PC-3 (cell line): ENCODE results near the gene AGER. TPM values are rescaled to one million over a fixed set of nuclear protein-coding genes. Genes with fewer than 3 reads are reported as not detected.
"Not testable (repeated sequence)": the region's sequence is repeated elsewhere in the genome, so short reads cannot be mapped to it uniquely, and the experiment has no call there.

Experiments used
- ATAC-seq: fragments of 200-7000 bp; cut with Tn5 transposase; 2 replicates; pipeline ENCODE4 v1.9.1; 2020; ENCODE audit warnings: mild to moderate bottlenecking, moderate library complexity
- BruUV-seq: library from RNA; stranded (reverse); fragments of 400-500 nt; replicated peaks from 2 replicates; lab custom pipeline; 2021; lab: Mats Ljungman, UMichigan
- CTCF ChIA-PET: fragments of 300-600 bp; sonication (Branson Sonifier 250); formaldehyde crosslinking; loops from one replicate; lab custom pipeline; 2022; ENCODE audit warnings: antibody characterized with exemption; lab: Charles Lee
- POLR2A ChIA-PET: fragments of 300-600 bp; sonication (Branson Sonifier 250); formaldehyde crosslinking; loops from one replicate; lab custom pipeline; 2022; ENCODE audit warnings: antibody characterized with exemption; ENCODE audit not compliant: unreplicated experiment; lab: Charles Lee
- DNase-seq: peaks from one replicate; pipeline ENCODE4 v3.0.0-alpha.2; 2015
- H2AFZ ChIP-seq: fragments of 300-600 bp; sonication (generic); 2 replicates; pipeline ENCODE4 v1.6.0; 2016; ENCODE audit warnings: antibody characterized with exemption, low read length
- H3F3A ChIP-seq: fragments of 300-600 bp; sonication (generic); one replicate; pipeline ENCODE4 v1.6.0; 2017; ENCODE audit warnings: antibody characterized with exemption, low read length, control low read depth, mild to moderate bottlenecking; ENCODE audit not compliant: unreplicated experiment
- H3K27ac ChIP-seq: fragments of 300-600 bp; sonication (generic); 2 replicates; pipeline ENCODE4 v1.5.1; 2016; ENCODE audit warnings: mild to moderate bottlenecking, low read length
- H3K27me3 ChIP-seq: fragments of 300-600 bp; sonication (generic); 2 replicates; pipeline ENCODE4 v1.6.1; 2016; ENCODE audit warnings: low read length, mixed read lengths
- H3K36me3 ChIP-seq: fragments of 300-600 bp; sonication (generic); 2 replicates; pipeline ENCODE4 v1.6.1; 2016; ENCODE audit warnings: low read depth, mixed run types, low read length, mixed read lengths
- H3K4me1 ChIP-seq: fragments of 300-600 bp; sonication (generic); 2 replicates; pipeline ENCODE4 v1.5.1; 2016; ENCODE audit warnings: low read length; ENCODE audit not compliant: insufficient read depth
- H3K4me2 ChIP-seq: fragments of 300-600 bp; sonication (generic); 2 replicates; pipeline ENCODE4 v1.6.0; 2016; ENCODE audit warnings: low read length
- H3K4me3 ChIP-seq: fragments of 300-600 bp; sonication (generic); 2 replicates; pipeline ENCODE4 v1.5.1; 2016; ENCODE audit warnings: mild to moderate bottlenecking, low read length, mixed read lengths
- H3K79me2 ChIP-seq: fragments of 300-600 bp; sonication (generic); 2 replicates; pipeline ENCODE4 v1.6.1; 2017; ENCODE audit warnings: low read length, mixed read lengths
- H3K9ac ChIP-seq: fragments of 300-600 bp; sonication (generic); 2 replicates; pipeline ENCODE4 v1.6.0; 2016; ENCODE audit warnings: mild to moderate bottlenecking, low read length
- H3K9me2 ChIP-seq: fragments of 300-600 bp; sonication (generic); replicated peaks from 2 replicates; pipeline ENCODE4 v1.6.1; 2016; ENCODE audit warnings: mixed run types, low read length, mixed read lengths
- H3K9me3 ChIP-seq: fragments of 300-600 bp; sonication (generic); 2 replicates; pipeline ENCODE4 v1.6.1; 2016; ENCODE audit warnings: low read length, mixed read lengths
- H4K20me1 ChIP-seq: fragments of 300-600 bp; sonication (generic); 2 replicates; pipeline ENCODE4 v1.6.1; 2016; ENCODE audit warnings: low read length, mixed read lengths
- CTCF ChIP-seq: fragments of 300-600 bp; sonication (generic); conservative IDR thresholded peaks from 2 replicates; pipeline ENCODE4 v1.5.1; 2017; ENCODE audit warnings: antibody characterized with exemption, low read depth, mild to moderate bottlenecking, low read length
- EZH2 ChIP-seq: fragments of 300-600 bp; sonication (generic); IDR thresholded peaks from one replicate; pipeline ENCODE4 v1.6.1; 2017; ENCODE audit warnings: antibody characterized with exemption, mild to moderate bottlenecking, low read length; ENCODE audit not compliant: unreplicated experiment
- EZH2phosphoT487 ChIP-seq: fragments of 300-600 bp; sonication (generic); IDR thresholded peaks from 2 replicates; pipeline ENCODE4 v1.6.1; 2018; ENCODE audit warnings: mild to moderate bottlenecking, antibody characterized with exemption, low read length, borderline replicate concordance
- intact Hi-C: fragments of 100-400 bp; cut with micrococcal nuclease; formaldehyde crosslinking; loops from 2 replicates; pipeline ENCODE4 v1.9.0; 2023
- total RNA-seq: library from RNA; depleted of rRNA; stranded (reverse); fragments of >200 nt; gene quantifications from 2 replicates; pipeline ENCODE4 v1.2.3, GENCODE V29; 2014

AGER gene
- total RNA-seq, 1 experiment from 2014 or later, result 2.0 TPM

DNA sequence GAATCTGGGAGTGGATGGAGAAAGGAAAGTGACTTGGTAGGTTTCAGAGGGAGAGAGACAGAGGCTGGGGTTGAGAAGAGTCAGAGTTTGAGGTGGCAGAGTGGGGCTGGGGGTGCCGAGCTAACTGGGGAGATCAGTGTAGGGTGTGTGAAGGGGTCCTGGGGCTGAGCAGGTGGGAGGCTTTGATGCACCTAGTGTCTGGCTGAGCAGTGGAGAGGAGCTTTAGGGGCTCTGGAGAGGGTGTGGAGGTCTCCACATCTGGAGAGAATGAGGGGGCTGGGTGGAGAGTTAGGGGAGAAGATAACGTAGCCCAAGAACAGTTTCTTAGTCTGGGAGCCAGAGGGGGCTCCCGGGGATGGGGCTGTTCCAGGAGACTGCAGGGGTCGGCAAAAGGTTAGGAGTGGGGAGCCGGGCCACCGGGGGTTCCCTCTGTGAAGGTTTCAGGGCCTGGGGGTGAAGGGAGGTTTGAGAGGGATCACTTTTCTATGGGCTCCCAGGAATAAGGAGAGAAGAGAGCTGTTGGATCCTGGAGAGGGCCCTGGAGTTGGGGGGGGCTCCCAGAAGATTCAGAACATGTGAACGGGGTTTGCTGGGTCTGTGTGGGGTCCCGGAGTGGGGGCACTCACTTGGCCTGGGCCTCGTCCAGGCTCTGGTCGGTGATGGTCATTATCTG, 5.2 kb upstream of the AGER start:
- H3K9ac ChIP-seq, result peak overlapping the region; percentile 78
- peaks cover 25% of the 10 kb centered on the region for H3K4me1 ChIP-seq
- no peaks in the 10 kb centered on the region for H3K36me3 ChIP-seq
- H3K4me2 ChIP-seq, result peak overlapping the region; percentile 81
- no peaks in the 10 kb centered on the region for H3K27me3 ChIP-seq
- H4K20me1 ChIP-seq, result no peaks in the 10 kb centered on the region
- H2AFZ ChIP-seq, result no peak overlapping the region
- peak overlapping the region; percentile 84 for H3K4me3 ChIP-seq
- no peak for TF ChIP-seq EZH2
- TF ChIP-seq CTCF, result no peak
- no peak for TF ChIP-seq EZH2phosphoT487
- POLR2A ChIA-PET, result no interaction called here
- H3K27ac ChIP-seq, result no peak overlapping the region
- intact Hi-C loops, result no loop called here
- DNase-seq (no peak), ATAC-seq (no peak)
- H3K9me2 ChIP-seq, result no peaks in the 10 kb centered on the region
- CTCF ChIA-PET, result no interaction called here
- H3K79me2 ChIP-seq, result peaks cover 18% of the 10 kb centered on the region
- no peaks in the 10 kb centered on the region for H3K9me3 ChIP-seq
- no peaks in the 10 kb centered on the region for H3F3A ChIP-seq
- no TSS peak for BruUV-seq

DNA sequence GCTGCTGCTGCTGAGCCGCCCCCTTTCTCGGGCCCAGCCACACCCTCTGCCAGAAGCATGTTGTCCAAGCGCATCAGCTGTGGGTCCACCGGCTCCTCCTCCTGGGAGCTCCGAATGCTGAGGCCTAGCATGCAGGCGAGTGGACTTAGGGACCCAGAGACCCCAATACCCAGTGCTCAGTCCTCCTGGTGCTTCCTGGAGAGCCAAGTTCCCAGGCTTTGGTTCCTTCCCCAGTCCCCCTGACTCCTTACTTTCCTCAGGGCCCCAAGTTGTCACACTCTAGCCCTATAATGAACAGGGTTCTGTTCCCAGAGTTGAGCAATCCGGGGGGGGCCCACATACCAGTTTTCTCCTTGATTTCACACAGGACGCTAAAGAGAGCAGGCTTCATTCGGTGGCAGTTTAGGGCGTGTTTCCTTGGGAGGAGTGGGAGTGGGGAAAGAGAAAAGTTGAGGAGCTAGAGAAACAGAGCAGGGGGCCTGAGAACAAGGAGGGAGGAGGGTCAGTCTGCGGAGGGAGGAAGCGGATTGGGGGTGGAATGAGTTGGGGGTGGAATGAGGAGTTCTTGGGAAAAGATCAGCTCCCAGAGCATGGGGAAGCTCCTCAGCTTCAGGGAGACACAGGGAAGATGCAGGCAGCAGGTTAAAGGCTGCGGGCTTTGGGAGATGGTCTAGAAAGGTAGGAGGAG, 4.5 kb upstream of the AGER start:
- DNase-seq (no peak), ATAC-seq (no peak)
- no peaks in the 10 kb centered on the region for H3K9me3 ChIP-seq
- H3K36me3 ChIP-seq, result no peaks in the 10 kb centered on the region
- peaks cover 25% of the 10 kb centered on the region for H3K4me1 ChIP-seq
- no peaks in the 10 kb centered on the region for H3K9me2 ChIP-seq
- ChIA-PET POLR2A (no interaction called here), CTCF (no interaction called here)
- intact Hi-C loops, result no loop called here
- H3F3A ChIP-seq, result no peaks in the 10 kb centered on the region
- no peaks in the 10 kb centered on the region for H4K20me1 ChIP-seq
- no peaks in the 10 kb centered on the region for H3K27me3 ChIP-seq
- no peak overlapping the region for H3K27ac ChIP-seq
- no peak for TF ChIP-seq EZH2phosphoT487
- no peak for TF ChIP-seq EZH2
- TF ChIP-seq CTCF, result no peak
- H3K4me3 ChIP-seq, result peak overlapping the region; percentile 84
- peak overlapping the region; percentile 81 for H3K4me2 ChIP-seq
- no peak overlapping the region for H2AFZ ChIP-seq
- H3K79me2 ChIP-seq, result peaks cover 18% of the 10 kb centered on the region
- BruUV-seq, result TSS peak; percentile 21
- peak overlapping the region; percentile 78 for H3K9ac ChIP-seq

DNA sequence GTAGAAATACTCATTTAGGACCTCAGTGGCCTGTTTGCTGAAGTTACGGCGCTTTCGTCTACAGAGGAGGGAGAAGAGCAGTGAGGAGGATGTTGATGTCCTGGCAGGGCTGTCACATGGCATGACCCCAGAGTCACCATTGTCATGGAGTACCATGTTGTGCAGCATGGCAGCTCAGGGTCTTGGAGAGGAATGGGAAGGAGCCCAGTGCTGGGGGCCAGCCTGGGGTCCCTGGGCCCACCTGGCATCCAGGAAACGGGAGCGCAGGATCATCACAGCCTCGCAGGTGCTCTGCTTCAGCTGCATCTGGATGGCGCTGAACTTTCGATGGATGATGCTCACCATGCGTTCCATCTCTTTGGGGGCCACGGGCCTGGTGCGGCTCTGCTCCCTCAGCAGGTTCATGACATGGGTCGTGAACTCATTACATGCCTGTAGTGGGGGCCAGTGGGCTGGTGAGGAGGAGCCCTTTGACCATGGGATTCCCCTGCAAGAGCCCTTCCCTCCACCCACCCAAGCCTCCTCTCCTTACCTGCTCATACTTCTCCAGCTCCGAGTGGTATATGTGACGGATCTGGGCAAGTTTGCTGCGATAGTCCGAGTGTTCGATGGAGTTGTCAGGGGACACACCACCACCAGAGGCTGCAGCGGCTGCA, 3.8 kb upstream of the AGER start:
- H3K4me3 ChIP-seq, H3K27ac ChIP-seq, H3K9ac ChIP-seq, BruUV-seq, H3K9me3 ChIP-seq, ATAC-seq, H3K36me3 ChIP-seq, H4K20me1 ChIP-seq, CTCF ChIA-PET, POLR2A ChIA-PET, H3F3A ChIP-seq, intact Hi-C loops, H3K27me3 ChIP-seq, H2AFZ ChIP-seq, H3K9me2 ChIP-seq, DNase-seq: not testable (repeated sequence)
- peaks cover 22% of the 10 kb centered on the region for H3K4me1 ChIP-seq
- peak overlapping the region; percentile 81; the same call in 1 of the 2 replicates for H3K4me2 ChIP-seq
- peaks cover 18% of the 10 kb centered on the region for H3K79me2 ChIP-seq
